Measurements from ENCODE around the gene DDX27. TPM values are rescaled to one million over a fixed set of nuclear protein-coding genes. Genes with fewer than 3 reads are reported as not detected.
"Not testable (repeated sequence)": the region's sequence is repeated elsewhere in the genome, so short reads cannot be mapped to it uniquely, and the experiment has no call there.

The DDX27 gene
- polyA plus RNA-seq, 1 experiment = 31.9 TPM

- TF ChIP-seq CTCF (IDR thresholded peaks at IDR 0.05; ENCODE audit: insufficient read depth, low read depth, low read length) = no peak
- CTCF ChIA-PET = interaction anchor here (1.2 kb wide), 1 partner anchor 55 kb away, joined by 4 read pairs; no protein-coding TSS in a partner anchor
- no peaks in the 10 kb centered on the region for H3K27me3 ChIP-seq (ENCODE audit: control insufficient read depth, insufficient read depth, low read length)
- DNase-seq (ENCODE audit: low read depth) = peak; percentile 60
- H3K4me3 ChIP-seq (ENCODE audit: low read depth, low read length) = peak within 1 kb of the TSS; percentile 55
- no peaks in the 10 kb centered on the region for H3K36me3 ChIP-seq (ENCODE audit: control insufficient read depth, insufficient read depth, low read length)
- POLR2A ChIA-PET = no interaction called here
Observed at GRCh38 chr20:49187851-49188641, 31.2 kb upstream of the DDX27 start, which contains the start of gene STAU1. Gene STAU1, minus strand, starts transcription at chr20:49188334. Its CDS starts 22,133 bp downstream, at chr20:49166201.

- H3K27me3 ChIP-seq (ENCODE audit: control insufficient read depth, insufficient read depth, low read length); H3K36me3 ChIP-seq (ENCODE audit: control insufficient read depth, insufficient read depth, low read length); H3K4me3 ChIP-seq (ENCODE audit: low read depth, low read length); DNase-seq (ENCODE audit: low read depth); CTCF ChIA-PET: not testable (repeated sequence)
- POLR2A ChIA-PET = interaction anchor here (0.6 kb wide), 1 partner anchor 26 kb away, joined by 22 read pairs; the partner anchor contains the start of gene DDX27
Observed at GRCh38 chr20:49192944-49193518, 26.2 kb upstream of the DDX27 start.

- no peak overlapping the region for H3K4me3 ChIP-seq (ENCODE audit: low read depth, low read length)
- ChIA-PET POLR2A (no interaction called here), CTCF (interaction anchor here (0.7 kb wide), 1 partner anchor 555 kb away, joined by 3 read pairs; no protein-coding TSS in a partner anchor)
- H3K36me3 ChIP-seq (ENCODE audit: control insufficient read depth, insufficient read depth, low read length) = no peaks in the 10 kb centered on the region
- no peak for TF ChIP-seq CTCF (IDR thresholded peaks at IDR 0.05; ENCODE audit: insufficient read depth, low read depth, low read length)
- DNase-seq (ENCODE audit: low read depth) = no peak
- no peaks in the 10 kb centered on the region for H3K27me3 ChIP-seq (ENCODE audit: control insufficient read depth, insufficient read depth, low read length)
Observed at GRCh38 chr20:49199729-49200293, 19.4 kb upstream of the DDX27 start.

- TF ChIP-seq CTCF (IDR thresholded peaks at IDR 0.05; ENCODE audit: insufficient read depth, low read depth, low read length) = no peak
- H3K36me3 ChIP-seq (ENCODE audit: control insufficient read depth, insufficient read depth, low read length) = no peaks in the 10 kb centered on the region
- no peak overlapping the region for H3K4me3 ChIP-seq (ENCODE audit: low read depth, low read length)
- no peaks in the 10 kb centered on the region for H3K27me3 ChIP-seq (ENCODE audit: control insufficient read depth, insufficient read depth, low read length)
- no peak for DNase-seq (ENCODE audit: low read depth)
- ChIA-PET POLR2A (no interaction called here), CTCF (interaction anchor here (2.7 kb wide), 1 partner anchor 14 kb away, joined by 10 read pairs; no protein-coding TSS in a partner anchor)
Observed at GRCh38 chr20:49203011-49203410, 16.2 kb upstream of the DDX27 start.

GRCh38 chr20:49203746-49204145, 15.5 kb upstream of the DDX27 start:
- ChIA-PET CTCF (interaction anchor here (2.7 kb wide), 1 partner anchor 13 kb away, joined by 10 read pairs; no protein-coding TSS in a partner anchor), POLR2A (no interaction called here)
- TF ChIP-seq CTCF (IDR thresholded peaks at IDR 0.05; ENCODE audit: insufficient read depth, low read depth, low read length) = no peak
- Histone ChIP-seq H3K36me3 (ENCODE audit: control insufficient read depth, insufficient read depth, low read length) (no peaks in the 10 kb centered on the region), H3K27me3 (ENCODE audit: control insufficient read depth, insufficient read depth, low read length) (no peaks in the 10 kb centered on the region), H3K4me3 (ENCODE audit: low read depth, low read length) (no peak overlapping the region)
- DNase-seq (ENCODE audit: low read depth) = no peak

Measured in BJ (cell line).